COR-L47 (cell line): Measurements from ENCODE around the gene NDUFA5.
"Not testable (repeated sequence)": the region's sequence is repeated elsewhere in the genome, so short reads cannot be mapped to it uniquely, and the experiment has no call there.

Experiments
- DNase-seq: peaks from one replicate; lab custom pipeline; 2025; lab: John Stamatoyannopoulos, UW

The NDUFA5 gene

DNA sequence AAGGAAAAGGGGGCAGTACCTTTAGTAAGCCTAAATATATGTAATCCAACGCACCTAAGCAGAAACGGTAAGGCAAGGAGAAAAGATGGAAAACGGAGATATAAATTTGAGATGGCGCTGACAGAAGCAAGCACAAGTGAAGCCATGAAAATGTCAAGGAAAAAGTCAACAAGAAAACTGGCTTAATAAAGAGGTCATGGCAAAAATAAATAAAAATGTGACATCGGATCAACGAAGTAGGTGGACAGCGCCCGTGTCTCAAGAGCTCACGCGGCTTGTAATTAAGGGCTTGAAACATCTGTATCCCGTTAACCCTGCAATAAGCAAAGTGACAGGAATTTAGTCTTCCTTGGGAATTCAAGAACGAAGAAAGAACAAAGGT is 611 bp downstream of the NDUFA5 start:
- no peak for DNase-seq

DNA sequence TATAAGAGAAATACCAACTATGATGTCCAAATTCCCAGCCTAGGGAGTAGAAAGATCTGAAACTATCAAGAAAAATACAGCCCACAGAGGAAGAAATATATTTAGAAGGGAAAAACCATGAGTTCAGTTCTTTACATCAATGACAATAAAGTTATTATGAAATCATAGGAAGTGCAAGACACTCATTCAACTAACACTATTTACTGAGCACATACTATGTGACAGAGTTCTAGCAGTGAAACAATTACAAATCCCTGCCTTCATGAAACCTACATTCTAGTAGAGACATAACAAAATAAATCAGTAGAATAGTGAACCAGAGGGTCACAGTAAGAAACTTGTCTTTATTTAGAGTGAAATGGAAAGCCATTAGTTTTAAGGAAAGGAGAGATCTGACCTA is 2.1 kb downstream of the NDUFA5 start:
- no peak for DNase-seq

DNA sequence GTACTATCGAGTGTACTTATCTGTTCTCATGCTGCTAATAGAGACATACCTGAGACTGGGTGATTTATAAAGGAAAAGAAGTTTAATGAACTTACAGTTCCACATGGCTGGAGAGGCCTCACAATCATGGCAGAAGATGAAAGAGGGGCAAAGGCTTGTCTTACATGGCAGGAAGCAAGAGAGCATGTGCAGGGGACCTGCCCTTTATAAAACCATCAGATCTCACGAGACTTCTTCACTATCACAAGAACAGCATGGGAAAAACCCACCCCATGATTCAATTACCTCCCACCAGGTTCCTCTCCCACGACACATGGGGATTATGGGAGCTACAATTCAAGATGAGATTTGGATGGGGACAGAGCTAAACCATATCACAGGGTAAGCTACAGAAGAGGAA is 4.5 kb downstream of the NDUFA5 start:
- no peak for DNase-seq

DNA sequence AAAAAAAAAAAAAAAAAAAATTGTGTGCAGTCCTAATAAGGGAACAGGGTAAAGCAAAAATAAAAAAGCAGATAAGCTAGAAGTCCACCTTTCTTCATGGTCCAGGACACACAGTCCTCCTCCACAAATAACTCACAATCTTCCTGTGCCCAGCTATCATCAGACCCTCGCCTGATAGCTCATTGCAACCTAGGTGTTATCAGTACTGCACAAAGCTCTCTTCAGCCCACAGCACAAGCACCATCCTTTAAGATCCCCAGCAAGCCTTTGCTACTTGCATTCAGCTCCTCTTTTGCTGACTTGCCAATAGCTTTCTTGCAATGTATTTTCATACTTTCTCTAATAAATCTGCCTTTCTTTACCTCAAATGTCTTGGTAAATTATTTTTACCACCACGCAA is 5.0 kb downstream of the NDUFA5 start:
- no peak for DNase-seq

DNA sequence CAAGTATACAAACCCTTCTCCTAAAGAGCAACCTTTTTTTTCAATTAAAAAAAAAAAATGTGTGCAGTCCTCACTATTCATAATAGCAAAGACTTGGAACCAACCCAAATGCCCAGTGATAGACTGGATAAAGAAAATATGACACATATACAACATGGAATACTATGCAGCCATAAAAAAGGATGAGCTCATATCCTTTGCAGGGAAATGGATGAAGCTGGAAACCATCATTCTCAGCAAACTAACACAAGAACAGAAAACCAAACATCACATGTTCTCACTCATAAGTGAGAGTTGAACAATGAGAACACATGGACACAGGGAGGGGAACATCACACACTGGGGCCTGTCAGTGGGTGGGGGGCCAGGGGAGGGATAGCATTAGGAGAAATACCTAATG is 5.5 kb downstream of the NDUFA5 start:
- DNase-seq, result not testable (repeated sequence)

DNA sequence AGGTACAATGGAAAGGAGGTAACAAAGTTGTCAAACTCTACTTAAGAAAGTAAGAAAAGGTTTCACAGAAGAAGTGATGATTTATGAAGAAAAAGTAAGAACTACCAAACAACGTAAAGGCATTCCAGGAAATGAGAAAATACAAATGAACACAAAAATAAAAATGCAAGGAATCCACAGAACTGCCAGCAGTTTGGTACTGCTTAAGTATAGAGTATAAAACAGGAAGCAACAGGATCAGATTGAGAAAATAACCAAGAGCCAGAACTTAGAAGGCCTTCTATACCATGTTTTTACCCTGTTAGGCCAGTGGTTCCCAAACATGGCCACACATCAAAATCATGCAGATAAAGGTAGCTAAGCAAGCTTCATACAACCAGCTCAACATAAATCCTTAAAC is 9.2 kb downstream of the NDUFA5 start:
- no peak for DNase-seq

DNA sequence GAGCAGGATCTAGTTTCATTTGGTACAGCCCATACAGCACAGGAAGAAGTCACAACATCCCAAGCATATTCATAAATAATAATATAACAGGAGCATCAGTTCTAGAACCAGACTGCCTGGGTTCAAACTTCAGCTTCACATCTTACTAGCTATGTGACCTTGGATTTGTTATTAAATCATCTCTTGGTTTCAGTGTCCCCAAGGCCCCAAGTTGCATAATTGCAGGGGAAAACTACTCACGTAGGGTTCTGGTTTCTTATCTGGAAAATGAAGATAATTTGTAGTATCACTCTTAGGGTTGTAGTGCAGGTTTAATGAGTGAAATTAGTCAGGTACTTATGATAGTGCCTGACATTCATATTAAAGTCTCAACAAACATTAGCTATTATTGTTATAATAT is 17.7 kb downstream of the NDUFA5 start:
- no peak for DNase-seq

DNA sequence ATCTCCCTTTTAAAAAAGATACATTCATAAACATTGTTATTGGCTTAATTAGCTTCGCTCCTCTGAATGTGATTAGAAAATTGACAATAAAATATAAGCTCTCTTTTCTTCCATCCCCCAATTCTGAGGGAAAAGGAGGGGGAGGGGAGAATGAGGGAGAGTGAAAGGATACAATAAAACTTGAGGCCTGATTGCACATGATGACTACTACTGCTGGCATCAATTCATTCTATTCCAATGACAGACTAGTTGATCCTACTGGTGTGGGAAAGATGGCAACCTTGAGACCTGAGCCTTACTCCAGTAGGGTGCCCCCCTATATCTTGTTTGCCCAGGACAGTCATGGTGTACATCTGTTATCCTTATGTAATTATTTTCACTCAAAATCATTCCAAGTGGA is 18.7 kb downstream of the NDUFA5 start:
- DNase-seq, result no peak

DNA sequence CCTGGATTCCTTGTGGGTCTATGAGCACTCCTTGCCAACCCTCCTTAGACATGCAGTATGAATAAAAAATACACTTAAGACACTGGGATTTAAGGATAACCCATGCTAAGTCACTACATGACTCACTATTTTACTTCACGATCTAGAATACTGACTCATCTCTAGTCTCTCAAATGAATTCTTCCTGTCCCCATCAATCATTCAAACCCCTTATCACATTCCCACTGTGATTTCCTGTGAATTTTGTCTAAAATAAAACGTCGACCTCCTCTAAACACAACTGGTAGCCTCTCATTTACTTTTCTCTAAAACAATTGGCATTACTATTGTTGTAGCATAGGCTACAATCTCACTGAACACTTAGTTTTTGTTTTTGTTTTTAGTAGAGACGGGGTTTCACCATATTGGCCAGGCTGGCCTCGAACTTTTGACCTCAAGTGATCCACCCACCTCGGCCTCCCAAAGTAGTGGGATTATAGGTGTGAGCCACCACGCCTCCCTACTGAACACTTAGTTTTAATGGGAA is 19.4 kb downstream of the NDUFA5 start:
- DNase-seq, result no peak

DNA sequence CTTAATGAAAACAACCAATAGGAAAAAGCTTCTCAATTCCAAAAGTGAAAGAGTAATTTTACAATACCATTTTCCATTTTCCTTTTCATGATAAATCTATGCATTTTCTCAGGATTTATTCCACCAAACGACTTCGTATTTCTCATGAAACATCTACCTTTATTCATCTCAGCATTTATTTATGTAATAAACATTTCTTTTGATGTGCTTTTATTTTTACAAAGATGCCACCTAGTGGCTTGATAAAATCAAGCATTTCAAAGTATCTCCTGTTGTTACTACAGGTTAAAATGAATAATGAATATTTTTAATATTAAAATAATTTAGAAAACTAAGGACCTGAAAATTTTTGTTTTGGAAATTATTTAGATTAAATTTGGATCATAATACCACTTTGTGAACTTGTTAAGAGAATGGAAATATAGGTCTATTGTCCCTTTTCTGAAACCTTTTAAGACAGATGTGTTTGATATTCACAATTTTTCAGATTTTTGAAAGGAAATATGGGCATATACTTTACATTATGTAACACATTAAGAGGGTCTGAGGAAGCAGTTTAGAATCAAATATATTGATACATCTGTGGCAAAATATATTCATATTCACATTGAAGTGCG is 20.5 kb downstream of the NDUFA5 start:
- peak; percentile 29 for DNase-seq

DNA sequence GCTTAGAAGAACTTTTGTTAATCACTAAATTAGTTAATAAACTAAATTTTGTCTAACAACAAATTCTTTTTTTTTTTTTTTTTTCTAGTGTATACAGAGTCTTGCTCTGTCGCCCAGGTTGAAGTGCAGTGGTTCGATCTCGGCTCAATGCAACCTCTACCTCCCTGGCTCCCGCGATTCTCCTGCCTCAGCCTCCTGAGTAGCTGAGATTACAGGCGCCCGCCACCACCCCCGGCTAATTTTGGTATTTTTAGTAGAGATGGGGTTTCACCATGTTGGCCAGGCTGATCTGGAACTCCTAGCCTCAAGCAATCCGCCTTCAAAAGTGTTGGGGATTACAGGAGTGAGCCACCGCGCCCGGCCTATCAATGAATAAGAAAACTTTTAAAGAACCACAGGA is 22.1 kb downstream of the NDUFA5 start:
- no peak for DNase-seq

DNA sequence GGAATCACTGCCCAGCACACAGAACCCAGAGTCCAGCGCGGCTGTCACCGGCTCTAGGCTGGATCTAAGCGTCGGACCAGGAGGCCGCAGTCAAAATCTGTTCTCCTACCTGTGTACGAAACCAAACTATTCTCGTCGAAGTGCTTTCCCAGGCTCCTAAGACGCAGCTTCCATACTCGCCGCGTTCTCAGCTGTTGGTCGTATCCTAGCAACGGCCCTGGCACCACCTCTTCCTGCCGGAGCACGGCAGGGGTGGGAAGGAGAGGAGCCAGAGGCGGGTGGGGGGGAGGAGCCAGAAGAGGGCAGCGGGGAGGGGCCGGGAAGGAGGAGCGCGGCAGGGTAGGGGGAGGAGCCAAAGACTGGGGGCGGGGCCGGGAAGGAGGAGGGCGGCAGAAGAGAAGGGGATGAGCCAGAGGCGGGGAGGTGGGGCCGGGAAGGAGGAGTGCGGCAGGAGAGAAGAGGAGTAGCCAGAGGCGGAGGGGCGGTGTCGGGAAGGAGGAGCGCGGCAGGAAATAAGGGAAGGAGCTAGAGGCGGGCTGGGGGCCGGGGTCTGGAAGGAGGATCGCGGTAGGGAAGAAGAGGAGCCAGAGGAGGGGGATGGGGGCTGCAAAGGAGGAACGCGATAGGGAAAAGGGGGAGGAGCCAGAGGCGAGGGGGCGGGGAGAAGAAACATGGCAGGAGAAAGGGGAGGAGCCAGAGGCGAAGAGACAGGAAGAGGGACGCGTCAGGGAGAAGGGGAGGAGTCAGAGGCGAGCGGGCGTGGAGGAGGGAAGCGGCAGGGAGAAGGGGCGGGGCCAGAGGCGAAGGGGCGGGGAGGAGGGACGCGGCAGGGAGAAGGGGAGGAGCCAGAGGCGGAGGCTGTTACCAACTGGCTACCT is 23.0 kb downstream of the NDUFA5 start, which contains the start of gene IQUB:
TSS of gene IQUB (minus strand) at position 213 of the 878 bp plus-strand sequence. CDS start 22,255 bp downstream, outside the sequence.
- DNase-seq, result peak; percentile 82

DNA sequence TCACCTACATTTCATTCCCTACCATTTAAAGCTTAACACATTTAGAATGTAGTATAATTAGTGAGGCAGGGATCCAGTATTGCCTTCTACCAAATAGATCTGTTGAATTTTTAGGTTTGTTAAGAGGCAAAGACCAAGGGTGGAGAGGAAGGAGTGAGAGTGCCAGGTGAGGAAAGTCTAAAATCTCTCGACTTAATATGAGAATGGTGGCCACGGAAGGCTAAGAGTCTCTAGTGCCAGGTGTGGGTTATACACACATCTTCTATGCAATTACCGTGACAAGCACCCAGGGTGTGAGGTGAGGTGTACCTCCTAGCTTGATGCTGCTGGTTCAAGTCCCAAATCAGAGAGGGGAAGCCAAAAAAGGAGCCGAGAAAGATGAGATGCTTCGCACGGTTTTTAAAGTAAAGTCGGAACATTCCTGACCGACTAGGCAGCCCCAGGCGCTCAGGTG is 23.7 kb downstream of the NDUFA5 start:
- DNase-seq, result no peak

DNA sequence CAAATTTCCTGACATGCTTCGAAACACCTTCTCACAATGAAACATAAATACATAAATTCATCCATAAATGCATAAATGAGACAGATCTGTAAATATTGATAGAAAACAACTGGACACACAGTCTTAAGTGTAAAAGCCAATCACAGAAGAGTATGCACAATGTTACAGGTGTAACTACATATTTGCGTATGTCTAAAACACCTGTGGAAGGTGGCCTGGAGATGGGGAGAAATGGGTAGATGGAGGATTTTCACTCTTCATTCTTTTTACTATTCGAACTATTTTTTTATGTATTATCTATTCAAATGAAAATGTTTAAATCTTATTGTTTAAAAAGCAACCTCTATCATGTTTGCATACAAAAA is 24.1 kb downstream of the NDUFA5 start:
- no peak for DNase-seq

DNA sequence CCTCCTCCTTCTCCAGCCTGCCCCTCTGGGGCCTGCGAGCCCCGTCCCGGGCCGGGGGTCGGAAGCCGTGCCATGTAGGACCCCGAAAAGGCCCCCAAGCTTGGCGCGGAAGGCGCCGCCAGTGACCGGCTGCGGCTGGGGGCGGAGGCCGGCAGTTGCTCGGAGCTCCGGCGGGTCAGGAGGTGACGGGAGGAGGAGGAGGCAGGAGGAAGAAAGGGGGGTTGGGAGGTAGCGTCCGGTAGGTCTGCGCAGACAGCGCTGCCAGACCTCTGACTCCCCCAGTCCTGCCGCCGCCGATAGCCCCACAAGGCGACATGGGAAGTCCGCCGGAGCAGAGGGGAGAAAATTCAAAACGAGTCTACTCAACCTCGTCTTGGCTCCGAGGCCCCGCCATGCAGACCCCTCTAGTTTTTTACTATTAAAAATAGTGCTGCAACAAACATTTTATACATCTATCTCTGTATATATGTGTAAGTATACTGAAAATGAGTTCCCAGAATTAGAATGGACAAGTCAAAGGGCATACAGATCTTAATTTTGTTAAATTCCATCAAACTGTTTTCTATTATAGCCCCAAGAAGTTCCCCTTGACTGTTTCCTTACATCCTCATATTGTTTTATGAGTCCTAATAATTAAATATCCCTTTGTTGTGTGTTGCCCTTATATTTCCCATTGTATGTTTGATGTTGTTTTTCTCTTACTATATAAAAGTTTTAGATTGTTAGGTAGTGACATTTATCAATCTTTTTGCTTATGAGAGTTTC is 24.6 kb downstream of the NDUFA5 start:
- DNase-seq, result not testable (repeated sequence)

DNA sequence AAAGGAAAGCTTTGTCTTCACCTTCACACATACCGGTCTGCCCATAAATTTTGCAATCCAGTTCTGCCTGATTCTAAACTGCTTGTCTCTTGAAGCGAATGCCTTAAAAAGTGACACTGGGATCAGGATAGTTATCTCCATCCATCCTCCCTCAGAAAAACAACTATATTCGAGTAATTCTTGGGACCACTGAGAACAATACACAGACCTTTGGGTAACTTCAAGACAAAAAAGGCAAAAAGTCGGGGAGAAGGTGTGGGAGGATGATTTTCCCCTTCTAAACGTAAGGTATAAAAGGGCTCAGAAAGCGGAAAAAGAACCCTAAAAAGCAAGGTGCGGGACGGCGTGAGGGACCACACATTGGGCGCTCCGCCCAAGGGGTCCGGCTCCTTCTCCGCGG is 25.3 kb downstream of the NDUFA5 start:
- not testable (repeated sequence) for DNase-seq

DNA sequence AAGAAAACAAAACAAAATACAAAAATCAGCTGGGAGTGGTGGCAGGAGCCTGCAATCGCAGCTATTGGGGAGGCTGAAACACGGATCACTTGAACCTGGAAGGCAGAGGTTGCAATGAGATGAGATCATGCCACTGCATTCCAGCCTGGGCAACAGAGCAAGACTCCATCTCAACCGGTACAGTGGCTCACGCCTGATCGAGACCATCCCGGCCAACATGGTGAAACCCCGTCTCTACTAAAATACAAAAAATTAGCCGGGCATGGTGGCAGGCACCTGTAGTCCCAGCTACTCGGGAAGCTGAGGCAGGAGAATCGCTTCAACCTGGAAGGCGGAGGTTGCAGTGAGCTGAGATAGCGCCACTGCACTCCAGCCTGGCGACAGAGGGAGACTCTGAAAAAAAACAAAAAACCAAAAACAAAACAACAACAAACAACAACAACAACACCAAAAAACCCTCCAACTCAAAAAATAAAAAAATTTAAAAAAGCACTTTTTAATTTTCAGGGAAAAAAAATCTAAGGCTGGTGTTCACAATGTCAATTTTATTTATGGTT is 27.5 kb downstream of the NDUFA5 start:
- DNase-seq, result not testable (repeated sequence)

DNA sequence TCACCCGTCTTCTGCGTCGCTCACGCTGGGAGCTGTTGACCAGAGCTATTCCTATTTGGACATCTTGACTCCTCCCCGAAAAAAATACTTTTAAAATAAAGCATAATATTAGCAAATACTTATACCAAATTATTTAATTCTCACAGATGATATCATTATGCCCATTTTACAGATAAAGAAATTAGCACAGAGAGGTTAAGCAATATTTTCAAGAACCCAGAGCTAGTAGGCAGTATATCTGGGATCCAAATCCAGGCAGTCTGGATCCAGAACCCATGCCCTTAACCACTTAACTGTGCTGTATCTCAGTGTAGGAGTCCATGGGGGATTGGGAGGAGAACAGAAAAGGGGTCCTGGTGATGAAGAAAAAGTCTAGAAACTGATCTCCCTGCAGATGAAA is 29.4 kb downstream of the NDUFA5 start:
- no peak for DNase-seq

DNA sequence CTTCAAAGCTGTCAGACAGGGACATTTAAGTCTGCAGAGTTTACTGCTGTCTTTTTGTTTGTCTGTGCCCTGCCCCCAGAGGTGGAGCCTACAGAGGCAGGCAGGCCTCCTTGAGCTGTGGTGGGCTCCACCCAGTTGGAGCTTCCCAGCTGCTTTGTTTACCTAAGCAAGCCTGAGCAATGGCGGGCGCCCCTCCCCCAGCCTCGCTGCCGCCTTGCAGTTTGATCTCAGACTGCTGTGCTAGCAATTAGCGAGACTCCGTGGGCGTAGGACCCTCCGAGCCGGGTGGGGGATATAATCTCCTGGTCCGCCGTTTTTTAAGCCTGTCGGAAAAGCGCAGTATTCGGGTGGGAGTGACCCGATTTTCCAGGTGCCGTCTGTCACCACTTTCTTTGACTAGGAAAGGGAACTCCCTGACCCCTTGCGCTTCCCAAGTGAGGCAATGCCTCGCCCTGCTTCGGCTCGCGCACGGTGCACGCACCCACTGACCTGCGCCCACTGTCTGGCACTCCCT is 29.8 kb downstream of the NDUFA5 start:
- not testable (repeated sequence) for DNase-seq

DNA sequence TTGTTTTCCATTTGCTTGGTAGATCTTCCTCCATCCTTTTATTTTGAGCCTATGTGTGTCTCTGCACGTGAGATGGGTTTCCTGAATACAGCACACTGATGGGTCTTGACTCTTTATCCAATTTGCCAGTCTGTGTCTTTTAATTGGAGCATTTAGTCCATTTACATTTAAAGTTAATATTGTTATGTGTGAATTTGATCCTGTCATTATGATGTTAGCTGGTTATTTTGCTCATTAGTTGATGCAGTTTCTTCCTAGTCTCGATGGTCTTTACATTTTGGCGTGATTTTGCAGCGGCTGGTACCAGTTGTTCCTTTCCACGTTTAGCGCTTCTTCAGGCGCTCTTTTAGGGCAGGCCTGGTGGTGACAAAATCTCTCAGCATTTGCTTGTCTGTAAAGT is 31.1 kb downstream of the NDUFA5 start:
- not testable (repeated sequence) for DNase-seq

DNA sequence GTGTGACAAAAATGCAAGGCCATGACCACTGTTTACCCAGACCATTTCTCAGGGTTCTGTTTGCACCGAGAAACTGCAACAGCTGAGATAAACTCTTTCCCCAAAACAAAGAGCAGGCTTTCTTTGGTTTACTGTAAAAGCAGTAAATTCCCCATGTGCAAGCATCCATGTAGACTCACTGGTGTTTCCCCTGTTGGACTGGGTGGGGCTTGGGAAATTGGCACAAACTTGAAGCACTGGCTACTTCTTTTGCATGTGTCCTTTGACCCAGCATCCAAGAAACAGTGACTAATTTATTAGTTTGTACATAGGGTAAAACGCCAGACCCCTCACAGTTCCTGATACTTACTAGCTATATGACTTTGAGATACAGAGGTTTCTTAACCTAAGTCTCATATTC is 35.6 kb downstream of the NDUFA5 start:
- no peak for DNase-seq

DNA sequence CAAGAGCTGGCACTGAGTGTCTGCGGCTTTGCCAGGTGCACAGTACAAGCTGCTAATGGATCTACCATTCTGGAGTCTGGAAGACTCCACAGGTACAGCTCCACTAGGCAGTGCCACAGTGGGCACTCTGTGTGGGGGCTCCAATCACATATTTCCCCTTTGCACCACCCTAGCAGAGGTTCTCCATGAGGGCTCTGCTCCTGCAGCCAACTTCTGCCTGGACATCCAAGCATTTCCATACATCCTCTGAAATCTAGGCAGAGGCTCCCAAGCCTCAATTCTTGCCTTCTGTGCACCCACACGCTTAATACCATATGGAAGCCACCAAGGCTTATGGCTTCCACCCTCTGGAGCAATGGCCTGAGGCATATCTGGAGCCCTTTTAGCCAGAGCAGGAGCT is 52.4 kb downstream of the NDUFA5 start:
- no peak for DNase-seq
